Activated CD4-positive, alpha-beta T cell treated with anti-CD3 and anti-CD28 coated beads, Interleukin-2, amount 50 U/mL, for 4 hours (primary cell): ENCODE data around the gene DNAJC16.
"Not testable (repeated sequence)": the region's sequence is repeated elsewhere in the genome, so short reads cannot be mapped to it uniquely, and the experiment has no call there.

ENCODE experiments used
- DNase-seq, 2 experiments: peaks; one replicate each; pipeline ENCODE4 v3.0.0-alpha.2; 2020

The DNAJC16 gene

DNA sequence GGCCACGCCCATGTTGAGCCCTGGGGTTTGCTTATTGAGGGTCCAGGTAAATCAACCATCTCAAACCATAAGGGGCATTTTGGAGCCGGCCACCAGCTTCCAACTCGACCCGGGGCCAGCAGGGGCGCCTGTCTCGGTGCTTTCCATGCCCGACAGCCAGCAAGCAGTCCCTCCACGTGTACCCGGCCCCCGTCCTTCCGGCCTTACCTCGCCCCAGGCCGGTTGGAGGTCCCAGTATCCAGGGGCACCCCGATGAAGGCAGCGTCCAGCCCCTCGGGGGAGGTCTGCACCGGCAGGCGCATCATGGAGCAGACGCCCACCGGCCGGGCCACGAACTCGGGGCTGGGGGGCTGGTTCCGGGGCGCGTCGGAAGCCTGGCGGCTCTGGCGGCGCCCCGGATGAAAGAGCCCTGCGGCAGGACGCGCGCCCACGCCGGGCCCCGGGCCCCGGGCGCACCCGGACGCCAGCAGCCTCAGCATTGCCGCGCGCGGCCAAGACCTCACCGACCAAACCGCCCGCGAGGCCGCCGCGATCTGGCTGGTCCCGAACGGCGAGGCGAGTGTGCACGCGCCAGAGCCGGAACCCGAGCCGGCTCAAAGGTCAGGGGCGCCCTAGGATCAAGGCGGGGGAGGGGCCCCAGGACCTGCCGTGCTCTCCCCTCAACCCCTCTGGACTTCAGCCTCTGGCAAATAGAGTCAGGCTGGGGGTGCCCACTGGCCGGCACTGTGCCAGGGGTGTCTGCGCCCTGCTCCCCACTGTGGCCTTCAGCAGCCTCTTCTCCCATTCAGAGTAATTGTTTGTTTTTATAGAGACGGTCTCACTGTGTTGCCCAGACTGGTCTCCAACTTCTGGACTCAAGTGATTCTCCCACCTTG lies 58.1 kb downstream of the DNAJC16 start, which contains the start of gene AGMAT:
Gene AGMAT, minus strand, starts transcription at position 563 of the 875 bp plus-strand sequence. Its CDS starts 84 bp downstream, at position 479.
- DNase-seq, result peak; percentile 52 to 57

DNA sequence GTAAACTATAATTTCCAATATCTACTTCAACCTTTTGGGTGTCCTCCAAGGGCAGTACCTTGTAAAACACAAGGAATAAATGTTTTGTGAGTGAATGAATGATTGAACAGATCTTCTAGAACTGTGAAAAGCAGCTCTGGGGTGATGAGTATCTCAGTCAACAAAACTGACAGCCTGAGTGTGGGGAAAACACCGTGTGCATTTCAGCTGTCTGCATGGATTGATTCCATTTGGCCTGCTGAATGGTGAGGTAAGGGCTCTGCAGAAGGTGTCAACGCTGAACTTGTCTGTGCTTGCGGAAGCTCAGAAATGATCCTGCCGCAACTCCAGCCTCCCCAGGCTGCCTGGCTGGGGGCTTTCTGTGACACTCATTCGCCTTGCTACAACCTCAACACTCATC lies 65.6 kb downstream of the DNAJC16 start:
- DNase-seq, result no peak

DNA sequence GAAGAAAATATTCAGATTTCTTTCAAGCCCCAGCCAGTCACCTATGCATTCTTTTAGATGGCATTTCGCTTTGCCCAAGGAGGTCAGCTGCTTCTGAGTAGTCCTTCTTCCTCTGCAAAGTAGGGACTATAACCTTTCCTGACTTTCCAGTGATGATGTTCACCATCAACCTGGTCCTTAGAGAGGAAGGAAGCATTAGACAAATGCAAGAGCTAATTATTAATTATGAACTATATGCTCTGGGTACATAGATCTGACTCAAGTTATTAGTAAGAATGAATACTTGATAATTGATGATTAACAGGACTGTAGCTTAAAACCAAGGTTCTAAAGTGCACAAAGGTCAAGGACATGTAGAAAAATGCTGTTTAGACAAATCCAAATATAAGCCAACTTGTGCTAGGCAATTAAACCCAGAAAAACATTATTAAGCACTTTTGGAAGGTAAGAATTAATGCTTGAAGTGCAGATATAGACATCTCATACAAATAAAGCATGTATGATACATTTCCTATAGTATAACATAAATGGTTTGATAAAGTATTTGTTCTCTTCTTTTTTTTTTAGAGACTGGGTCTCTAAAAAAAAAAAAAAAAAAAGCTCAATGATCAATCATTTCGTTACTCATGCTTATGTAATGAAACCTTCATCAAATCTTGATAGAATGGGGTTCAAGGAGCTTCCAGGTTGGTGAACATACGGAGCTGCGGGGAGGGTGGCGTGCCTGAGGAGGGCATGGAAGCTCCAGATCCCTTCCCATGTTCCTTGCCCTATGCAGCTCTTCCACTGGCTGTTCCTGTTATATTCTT lies 69.4 kb downstream of the DNAJC16 start:
- DNase-seq, result no peak

DNA sequence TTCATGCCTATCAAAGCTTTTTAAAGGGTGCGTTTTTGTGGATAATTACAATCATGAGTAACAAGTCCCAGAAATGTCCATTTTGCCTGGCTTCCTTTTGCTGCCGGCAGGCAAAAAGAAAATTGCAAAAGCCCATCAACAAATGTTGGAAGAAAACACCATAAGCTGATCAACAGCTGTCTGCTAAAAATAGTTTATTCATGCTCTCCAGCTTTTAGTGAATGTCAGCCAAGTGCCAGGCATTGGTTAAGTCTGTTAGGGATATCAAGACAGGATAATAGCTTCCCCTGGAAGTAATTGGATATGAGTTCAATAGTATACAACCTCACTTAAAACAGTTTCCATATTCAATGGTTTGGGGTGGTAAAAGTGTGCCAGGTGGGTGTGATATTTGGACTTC lies 71.8 kb downstream of the DNAJC16 start:
- no peak for DNase-seq

DNA sequence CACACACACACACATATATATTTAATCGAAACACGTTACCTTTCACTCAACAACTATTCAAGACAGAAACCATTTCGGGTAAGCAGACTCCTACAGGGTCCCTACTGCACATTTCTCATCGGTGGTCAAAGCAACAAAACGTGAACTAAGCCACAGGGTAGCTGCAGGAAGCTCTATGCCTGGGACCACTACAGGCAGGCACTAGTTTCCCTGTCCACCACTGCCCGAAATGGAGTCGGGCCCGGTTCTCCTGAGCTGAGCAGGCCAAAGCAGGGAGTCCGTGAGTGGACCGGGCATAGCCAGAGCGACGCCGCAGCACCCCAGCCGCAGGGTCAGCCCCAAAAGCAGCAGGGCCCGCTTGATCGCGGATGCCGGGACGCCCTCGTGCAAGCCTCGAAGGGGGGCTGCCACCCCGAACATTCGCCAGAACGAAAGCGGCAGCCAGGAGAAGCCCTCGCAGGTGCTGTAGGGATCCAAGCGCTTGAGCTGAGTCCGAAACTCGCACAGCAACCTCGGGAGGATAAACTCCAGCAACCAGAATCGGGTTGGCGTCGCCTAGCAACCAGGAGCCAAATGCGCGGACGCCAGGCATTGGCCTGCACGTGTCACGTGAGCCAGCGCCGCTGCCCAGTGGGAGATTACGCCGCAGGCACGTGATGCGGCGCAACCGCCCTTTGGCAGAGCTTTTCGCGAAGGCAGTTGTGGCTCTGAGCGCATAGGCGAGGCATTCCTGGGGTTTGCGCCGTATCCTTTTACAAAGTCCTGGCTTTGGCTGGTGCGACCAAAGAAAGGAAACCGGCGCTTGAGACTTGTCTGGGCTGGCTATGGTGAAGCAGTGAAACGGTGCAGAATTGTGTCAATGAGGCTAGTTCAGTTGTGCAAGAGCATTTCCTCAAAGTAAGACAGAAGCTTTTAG lies 76.7 kb downstream of the DNAJC16 start:
- DNase-seq, result peak; percentile 89 to 90

DNA sequence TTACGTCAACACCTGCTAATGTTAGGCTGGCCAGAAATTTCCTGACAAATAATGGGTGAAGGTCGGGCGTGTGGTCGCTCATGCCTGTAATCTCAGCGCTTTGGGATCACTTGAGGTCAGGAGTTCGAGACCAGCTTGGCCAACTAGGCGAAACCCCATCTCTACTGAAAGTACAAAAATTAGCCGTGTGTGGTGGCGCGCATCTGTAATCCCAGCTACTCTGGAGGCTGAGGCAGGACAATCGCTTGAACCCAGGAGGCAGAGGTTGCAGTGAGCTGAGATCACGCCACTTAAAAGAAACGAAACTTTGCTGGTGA lies 77.3 kb downstream of the DNAJC16 start:
- not testable (repeated sequence) for DNase-seq

DNA sequence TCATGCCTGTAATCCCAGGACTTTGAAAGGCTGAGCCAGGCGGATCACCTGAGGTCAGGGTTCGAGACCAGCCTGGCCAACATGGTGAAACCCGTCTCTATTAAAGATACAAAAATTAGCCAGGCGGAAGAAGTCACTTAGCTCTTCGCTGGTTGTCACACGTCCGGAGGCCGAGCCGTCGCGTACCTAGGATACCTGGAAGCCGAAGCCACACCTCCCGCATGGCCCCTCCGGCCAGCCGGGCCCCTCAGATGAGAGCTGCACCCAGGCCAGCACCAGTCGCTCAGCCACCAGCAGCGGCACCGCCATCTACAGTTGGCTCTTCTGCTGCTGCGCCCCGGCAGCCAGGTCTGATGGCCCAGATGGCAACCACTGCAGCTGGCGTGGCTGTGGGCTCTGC lies 77.8 kb downstream of the DNAJC16 start:
- DNase-seq, result not testable (repeated sequence)

DNA sequence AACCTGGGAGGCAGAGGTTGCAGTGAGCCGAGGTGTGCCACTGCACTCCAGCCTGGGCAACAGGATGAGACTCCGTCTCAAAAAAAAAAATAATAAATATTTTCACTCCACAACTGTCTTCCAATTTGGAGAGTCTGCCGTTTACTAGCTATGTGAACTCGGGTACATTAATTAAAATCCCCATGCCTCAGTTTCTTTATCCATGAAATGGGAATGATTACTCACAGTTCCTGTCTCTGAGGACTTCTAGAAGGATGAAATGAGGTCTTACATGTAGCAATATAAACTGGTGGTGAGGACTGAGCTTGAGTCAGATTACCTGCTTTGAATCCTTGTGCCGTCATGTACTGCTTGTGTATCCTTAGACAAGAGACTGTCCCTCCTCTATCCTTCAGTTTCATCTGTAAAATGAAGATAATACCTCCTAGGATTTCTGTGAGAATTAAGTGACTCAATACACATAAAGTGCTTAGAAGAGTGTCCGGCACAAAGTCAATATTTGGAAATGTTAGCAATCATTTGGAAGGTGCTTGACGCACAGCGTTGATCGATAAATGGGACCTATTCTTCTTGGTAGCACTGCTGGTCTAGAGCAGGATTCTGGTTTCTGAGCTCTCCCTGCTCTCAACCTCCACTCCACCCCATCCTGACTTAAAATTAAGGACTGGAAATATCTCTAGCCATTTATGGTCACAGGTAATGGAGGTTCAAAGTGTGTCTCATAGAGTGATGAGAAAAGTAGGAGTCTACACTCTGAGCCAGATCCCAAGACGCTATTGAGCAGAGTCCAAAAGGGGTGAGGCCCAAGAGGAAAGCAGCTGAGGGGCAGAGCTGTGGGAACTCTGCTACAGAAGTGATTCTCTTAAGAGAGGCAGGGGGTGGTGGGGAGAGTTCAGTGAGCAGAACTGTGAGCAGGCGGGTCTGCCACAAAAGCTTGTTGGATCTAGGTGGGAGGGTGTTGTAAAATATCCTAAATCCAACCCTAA lies 79.0 kb downstream of the DNAJC16 start:
- DNase-seq, result no peak

DNA sequence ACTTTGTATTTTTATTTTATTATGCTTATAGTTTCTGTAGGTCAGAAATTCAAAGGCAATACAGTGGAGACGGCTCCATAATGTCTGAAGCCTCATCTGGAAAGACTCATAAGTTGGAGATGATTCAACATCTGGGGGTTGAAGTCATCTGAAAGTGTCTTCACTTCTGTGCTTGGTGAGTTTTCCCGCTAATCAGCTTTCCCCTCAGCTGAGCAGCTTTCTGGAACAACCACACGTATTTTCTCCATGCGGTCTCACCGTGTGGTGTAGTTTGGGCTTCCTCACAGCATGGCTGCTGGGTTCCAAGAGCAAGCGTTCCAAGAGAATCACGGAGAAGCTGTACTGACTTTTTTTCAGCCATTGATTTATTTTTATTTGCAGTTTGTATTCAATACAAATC lies 83.0 kb downstream of the DNAJC16 start:
- DNase-seq, result no peak

DNA sequence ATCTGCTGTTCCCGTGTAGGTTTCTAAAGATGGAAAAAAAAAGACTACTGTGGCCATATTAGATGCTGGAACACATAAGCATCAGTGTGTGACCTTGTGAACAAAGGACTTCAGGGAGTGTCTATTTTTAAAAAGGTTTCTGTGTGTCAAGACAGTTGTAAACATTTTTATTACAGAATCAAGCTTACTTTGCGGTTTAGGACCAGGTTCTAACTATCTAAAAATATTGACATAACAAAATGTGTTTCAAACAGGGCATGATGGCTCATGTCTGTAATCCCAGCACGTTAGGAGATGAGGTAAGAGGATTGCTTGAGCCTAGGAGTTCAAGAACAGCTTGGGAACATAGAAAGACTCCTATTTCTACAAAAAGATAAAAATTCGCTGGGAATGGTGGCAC lies 83.5 kb downstream of the DNAJC16 start:
- DNase-seq, result no peak

DNA sequence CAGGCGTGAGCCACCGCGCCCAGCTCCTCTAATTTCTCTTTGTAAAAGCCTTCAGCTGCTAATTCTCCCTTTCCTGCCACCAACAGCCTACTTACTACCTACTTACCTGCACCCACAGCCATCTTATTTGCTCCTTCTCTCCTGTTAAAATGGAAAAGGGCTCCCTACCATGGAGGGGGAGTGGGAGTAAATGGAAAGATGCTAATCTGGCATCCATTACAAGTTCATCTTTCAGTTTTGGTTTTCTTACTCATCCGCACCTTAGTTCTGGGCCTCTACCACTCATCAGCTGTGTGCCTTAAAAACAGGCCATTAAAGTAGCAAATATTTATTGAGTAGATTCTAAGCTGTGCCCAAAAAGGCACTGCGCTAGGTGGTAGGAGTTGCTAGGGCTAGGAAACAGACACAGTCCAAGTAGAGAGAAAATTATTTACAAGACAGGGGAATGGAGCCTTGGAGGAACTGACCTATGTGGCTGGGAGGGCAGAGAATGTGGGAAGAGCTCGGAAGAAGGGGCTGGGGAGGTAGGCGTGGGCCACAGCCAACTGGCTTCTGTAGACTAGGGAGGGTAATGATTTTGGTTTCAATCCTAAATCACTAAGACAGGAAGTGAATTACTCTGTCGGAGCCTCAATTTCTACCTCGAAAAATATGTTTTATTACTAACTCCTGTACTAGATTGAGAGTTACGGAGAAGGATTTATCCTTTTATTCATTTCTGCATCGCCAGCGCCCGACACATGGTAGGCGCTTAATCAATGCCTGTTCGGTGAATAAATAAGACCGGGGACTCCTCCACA lies 89.9 kb downstream of the DNAJC16 start:
- no peak for DNase-seq

DNA sequence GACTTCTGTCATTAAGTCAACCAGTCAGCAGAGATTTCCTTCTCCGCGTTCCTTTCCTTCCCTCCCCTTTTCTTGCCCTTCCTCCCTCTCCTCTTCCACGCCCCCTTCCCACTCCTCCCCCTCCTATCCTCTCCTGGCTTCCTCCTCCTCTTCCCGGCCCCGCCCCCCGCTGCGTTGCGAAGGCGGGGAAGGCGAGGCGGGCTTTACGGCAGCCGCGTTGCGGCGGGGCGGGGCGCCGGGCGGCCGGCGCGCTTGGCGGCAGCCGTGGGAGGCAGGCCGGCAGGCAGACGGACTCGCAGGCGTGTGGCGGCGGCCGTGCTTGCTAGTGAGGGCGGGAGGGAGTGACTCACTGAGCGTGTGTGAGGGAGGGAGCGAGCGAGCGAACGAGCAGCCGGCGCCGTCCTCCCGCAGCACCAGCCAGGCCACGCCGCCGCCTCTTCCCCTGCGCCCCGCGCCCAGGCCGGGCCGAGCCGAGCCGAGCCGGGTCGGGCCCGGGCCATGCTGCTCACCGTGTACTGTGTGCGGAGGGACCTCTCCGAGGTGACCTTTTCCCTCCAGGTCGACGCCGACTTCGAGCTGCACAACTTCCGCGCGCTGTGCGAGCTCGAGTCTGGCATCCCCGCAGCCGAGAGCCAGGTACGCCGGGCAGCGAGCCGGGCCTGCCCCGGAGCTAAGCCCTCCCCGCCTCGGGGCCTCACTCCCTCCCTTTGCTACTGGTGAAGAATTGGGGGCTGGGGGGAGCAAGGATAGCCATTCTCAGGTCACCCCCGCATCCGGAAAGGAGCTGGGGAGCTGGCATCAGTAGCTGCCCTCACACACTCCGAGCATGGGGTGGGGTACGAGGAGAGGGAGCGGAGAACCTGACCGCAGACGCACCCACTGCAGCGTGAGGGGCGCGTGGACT lies 90.8 kb downstream of the DNAJC16 start, which contains the start of gene DDI2:
Gene DDI2, plus strand, starts transcription at position 286 of the 904 bp plus-strand sequence. Its CDS starts 213 bp downstream, at position 499.
- peak; percentile 92 for DNase-seq

DNA sequence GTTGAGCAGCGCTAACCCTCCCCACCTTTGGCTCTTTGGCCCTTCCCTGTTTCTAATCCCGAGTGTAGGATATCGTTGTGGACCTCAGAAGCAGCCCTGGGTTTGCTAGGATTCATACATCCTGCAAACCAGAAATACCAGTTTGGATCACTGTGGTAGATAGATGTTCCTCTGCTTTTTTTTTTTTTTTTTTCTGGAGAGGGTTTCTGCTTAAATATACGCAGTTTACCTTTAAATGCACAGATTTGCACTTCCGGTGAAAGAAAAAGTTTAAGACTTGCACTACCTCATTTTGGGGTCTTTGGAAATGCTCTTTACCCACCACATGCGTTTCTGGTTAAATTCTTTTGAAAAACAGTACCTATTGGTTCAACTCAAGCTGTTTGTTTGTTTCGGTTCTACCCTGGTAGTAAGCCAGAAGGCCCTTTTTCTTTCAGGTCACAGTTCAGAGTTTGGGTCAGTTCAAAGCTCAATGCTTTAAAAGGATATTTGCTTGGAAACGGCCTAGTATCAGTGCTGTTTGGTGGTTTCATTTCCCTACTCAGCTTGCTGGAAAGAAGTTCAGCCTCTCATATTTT lies 91.5 kb downstream of the DNAJC16 start:
- DNase-seq, result no peak

DNA sequence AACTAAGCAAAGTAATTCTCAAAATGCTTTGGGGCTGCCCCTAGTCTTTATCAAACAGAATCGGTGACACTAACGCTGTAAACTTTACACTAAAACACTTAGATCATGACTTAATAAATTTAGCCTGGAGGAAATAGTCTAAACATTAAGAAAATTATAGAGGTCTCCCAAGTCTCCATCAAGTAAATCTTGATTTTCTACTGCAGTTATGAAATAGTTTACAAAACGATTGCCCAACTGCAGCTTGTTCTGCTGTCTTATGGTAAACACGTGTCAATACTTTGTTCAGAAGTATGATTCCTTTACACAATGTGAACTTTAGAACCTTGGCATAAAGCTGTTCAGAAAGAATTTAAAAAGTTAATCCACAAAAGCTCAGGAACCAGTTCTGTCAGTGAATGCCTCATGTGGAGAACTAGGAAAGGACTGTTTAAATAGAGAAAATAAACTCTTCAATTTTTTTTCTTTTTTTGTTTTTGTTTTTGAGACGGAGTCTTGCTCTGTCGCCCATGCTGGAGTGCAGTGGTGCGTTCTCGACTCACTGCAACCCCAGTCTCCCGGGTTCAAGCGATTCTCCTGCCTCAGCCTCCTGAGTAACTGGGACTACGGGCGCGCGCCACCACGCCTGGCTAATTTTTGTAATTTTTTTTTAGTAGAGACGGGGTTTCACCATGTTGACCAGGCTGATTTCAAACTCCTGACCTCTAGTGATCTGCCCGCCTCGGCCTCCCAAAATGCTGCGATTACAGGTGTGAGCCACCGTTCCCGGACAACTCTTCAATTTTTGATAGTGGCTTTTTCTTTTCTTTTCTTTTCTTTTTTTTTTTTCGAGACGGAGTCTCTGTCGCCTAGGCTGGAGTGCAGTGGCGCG lies 92.2 kb downstream of the DNAJC16 start:
- no peak for DNase-seq

DNA sequence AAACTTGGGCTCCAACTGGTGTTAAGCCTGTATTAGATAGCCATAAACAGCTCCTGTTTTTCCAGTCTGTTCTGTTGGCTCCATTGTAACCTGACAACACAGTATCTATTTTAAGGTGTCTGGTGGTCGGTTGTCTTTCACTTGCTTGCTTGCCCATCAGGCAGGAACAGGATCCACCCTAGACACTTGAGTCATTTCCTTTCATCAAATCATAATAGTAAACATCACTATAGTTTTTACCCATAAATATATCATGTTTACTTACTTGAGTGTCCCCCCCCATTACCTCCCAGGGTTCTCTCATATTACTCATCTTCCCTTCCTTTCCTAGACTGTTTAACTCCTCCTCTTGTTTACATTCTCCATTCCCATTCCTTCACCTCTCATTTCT lies 93.5 kb downstream of the DNAJC16 start:
- no peak for DNase-seq

DNA sequence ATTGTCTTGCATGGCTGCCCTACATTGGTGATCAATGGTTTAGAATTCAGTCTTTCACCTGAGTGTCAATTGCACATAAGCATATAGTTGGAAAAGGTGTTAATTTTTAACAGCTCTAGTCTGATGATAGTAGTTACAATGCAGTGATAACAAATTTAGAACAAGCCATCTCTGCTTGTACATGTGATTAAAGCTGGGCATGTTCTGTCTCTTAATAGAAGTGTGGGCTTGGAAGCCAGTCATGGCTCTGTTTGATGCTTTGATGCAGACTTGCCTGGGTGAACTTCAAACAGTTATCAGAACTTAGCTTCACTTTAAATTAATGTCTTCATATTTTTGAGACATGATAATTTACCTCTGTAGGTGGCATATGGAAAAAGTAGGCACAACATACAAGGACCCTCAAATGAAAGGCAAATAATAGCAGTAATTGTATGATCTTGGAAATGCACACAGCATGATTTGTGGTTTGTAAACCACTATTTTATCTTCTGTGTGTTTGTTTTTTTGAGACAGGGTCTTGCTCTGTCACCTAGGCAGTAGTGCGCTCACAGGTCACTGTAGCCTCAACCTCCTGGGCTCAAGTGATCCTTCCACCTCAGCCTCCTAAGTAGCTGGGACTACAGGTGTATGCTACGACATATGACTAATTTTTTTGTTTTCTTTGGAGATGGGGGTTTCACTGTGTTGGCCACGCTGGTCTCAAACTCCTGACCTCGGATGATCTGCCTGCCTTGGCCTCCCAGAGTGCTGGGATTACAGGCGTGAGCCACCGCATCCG lies 94.4 kb downstream of the DNAJC16 start:
- DNase-seq, result no peak

DNA sequence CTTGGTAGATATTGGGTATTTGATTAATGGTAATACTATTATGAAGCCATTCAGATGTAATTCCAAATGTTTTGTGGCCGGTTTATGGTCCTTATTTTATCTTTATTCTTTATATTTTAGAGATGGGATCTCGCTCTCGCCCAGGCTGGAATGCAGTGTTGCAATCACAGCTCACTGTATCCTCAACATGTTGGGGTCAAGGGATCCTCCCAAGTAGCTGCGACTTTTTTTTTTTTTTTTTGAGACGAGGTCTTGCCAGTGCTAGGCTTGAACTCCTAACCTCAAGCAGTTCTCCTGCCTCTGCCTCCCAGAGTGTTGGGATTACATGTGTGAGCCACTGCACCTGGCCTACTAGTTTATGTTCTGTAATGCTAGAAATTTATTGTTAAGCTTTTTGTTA lies 95.3 kb downstream of the DNAJC16 start:
- DNase-seq, result no peak
